OCI-LY1 (cell line): Measurements from ENCODE around the gene PDCD1.

Experiments
- H2AFZ ChIP-seq: fragments of 200-600 bp; sonication (generic), shearing (Covaris generic); 2 replicates; pipeline ENCODE4 v1.6.0; 2014; ENCODE audit warnings: antibody characterized with exemption, mild to moderate bottlenecking, low read length
- H3F3A ChIP-seq: fragments of 200-600 bp; sonication (generic), shearing (Covaris generic); 2 replicates; pipeline ENCODE4 v1.6.0; 2014; ENCODE audit warnings: mild to moderate bottlenecking, antibody characterized with exemption, low read length, moderate library complexity; ENCODE audit not compliant: insufficient read depth
- H3K27ac ChIP-seq: fragments of 200-600 bp; sonication (generic); 2 replicates; pipeline ENCODE4 v1.5.1; 2014; ENCODE audit warnings: low read length, mixed run types, mild to moderate bottlenecking, low read depth; ENCODE audit not compliant: poor library complexity, severe bottlenecking
- H3K27me3 ChIP-seq: fragments of 200-600 bp; sonication (generic); 2 replicates; pipeline ENCODE4 v1.6.0; 2014; ENCODE audit warnings: antibody characterized with exemption, mild to moderate bottlenecking, low read length, moderate library complexity; ENCODE audit not compliant: insufficient read depth
- H3K36me3 ChIP-seq: fragments of 200-600 bp; sonication (generic); 2 replicates; pipeline ENCODE4 v1.6.1; 2014; ENCODE audit warnings: mild to moderate bottlenecking, antibody characterized with exemption, low read length, moderate library complexity, mixed read lengths; ENCODE audit not compliant: insufficient read depth
- H3K4me1 ChIP-seq: fragments of 200-600 bp; sonication (generic); 2 replicates; pipeline ENCODE4 v1.5.1; 2014; ENCODE audit warnings: mild to moderate bottlenecking, low read length, moderate library complexity; ENCODE audit not compliant: insufficient read depth, severe bottlenecking
- H3K4me2 ChIP-seq: fragments of 200-600 bp; sonication (generic), shearing (Covaris generic); 2 replicates; pipeline ENCODE4 v1.6.1; 2014; ENCODE audit warnings: low read length
- H3K4me3 ChIP-seq: fragments of 200-600 bp; sonication (generic); 2 replicates; pipeline ENCODE4 v1.5.1; 2014; ENCODE audit warnings: low read length, low read depth, mild to moderate bottlenecking, mixed read lengths; ENCODE audit not compliant: poor library complexity, severe bottlenecking
- H3K79me2 ChIP-seq: fragments of 200-600 bp; shearing (Covaris generic); 2 replicates; pipeline ENCODE4 v1.6.1; 2016; ENCODE audit warnings: mixed run types, low read length, mixed read lengths; ENCODE audit not compliant: insufficient read depth
- H3K9ac ChIP-seq: fragments of 200-600 bp; sonication (generic), shearing (Covaris generic); 2 replicates; pipeline ENCODE4 v1.6.1; 2014; ENCODE audit warnings: mild to moderate bottlenecking, low read length, mixed read lengths
- H3K9me2 ChIP-seq: fragments of 200-600 bp; sonication (generic), shearing (Covaris generic); 2 replicates; pipeline ENCODE4 v1.6.1; 2014; ENCODE audit warnings: low read depth, mild to moderate bottlenecking, low read length, mixed read lengths
- H3K9me3 ChIP-seq: fragments of 200-600 bp; shearing (Covaris generic); 2 replicates; pipeline ENCODE4 v1.6.1; 2014; ENCODE audit warnings: low read length, mixed read lengths
- H4K20me1 ChIP-seq: fragments of 200-600 bp; sonication (generic), shearing (Covaris generic); 2 replicates; pipeline ENCODE4 v1.6.0; 2016; ENCODE audit warnings: mild to moderate bottlenecking, low read length; ENCODE audit not compliant: insufficient read depth
- CTCF ChIP-seq: fragments of 200-600 bp; sonication (generic), shearing (Covaris generic); IDR thresholded peaks from 2 replicates; pipeline ENCODE4 v1.5.1; 2017; ENCODE audit warnings: mild to moderate bottlenecking, antibody characterized with exemption, low read length, moderate library complexity, mixed read lengths
- EZH2 ChIP-seq: fragments of 200-600 bp; sonication (generic), shearing (Covaris generic); IDR thresholded peaks from 2 replicates; pipeline ENCODE4 v1.8.0; 2017; ENCODE audit warnings: borderline replicate concordance, mixed run types, mild to moderate bottlenecking, antibody characterized with exemption, low read length, moderate library complexity, mixed read lengths

Gene PDCD1

DNA sequence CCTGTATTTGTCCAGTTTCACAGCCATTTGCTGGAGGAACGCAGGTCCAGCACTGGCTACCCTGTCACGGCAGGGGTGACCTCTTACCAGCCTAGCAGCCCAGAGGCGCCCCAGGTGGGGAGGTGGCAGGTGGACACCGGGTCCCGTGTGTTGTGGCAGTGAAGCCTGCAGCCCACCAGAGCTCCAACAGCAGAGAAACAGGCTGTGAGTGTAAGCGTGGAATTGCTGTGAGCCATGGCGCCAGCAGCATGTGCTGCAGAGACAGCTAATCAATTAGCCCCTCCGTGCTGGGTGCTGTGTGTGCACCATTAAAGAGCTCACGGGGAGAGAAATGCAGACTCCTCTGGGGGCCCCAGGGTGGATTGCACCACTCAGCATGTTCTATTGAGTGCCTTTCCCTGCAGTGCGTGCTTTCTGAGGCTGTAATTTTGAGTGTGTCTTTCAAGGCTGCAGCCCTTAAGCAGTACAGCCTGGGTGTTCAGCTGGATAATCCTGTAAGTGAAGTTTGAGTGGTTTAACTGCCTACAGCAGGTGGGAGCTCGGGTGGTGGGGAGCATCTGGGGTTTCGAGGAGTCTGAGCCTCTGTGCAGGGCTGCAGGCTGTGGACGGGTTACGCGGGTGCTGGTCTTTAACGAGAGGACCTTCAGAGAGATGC, 26.7 kb upstream of the PDCD1 start:
- Histone ChIP-seq H3K4me1 (peaks cover 31% of the 10 kb centered on the region), H3K4me2 (no peak overlapping the region), H4K20me1 (no peaks in the 10 kb centered on the region), H2AFZ (no peak overlapping the region), H3K4me3 (no peak overlapping the region), H3K9me3 (no peaks in the 10 kb centered on the region), H3F3A (no peaks in the 10 kb centered on the region), H3K79me2 (no peaks in the 10 kb centered on the region), H3K36me3 (peaks cover 6% of the 10 kb centered on the region; the same call in 1 of the 2 replicates), H3K9me2 (no peaks in the 10 kb centered on the region), H3K27ac (no peak overlapping the region), H3K27me3 (no peaks in the 10 kb centered on the region), H3K9ac (no peak overlapping the region)
- TF ChIP-seq EZH2 (no peak), CTCF (no peak)

- TF ChIP-seq EZH2 (no peak), CTCF (no peak)
- no peak overlapping the region for H3K4me2 ChIP-seq
- no peaks in the 10 kb centered on the region for H3K27me3 ChIP-seq
- H3K36me3 ChIP-seq: peaks cover 6% of the 10 kb centered on the region; the same call in 1 of the 2 replicates
- no peak overlapping the region for H2AFZ ChIP-seq
- peaks cover 34% of the 10 kb centered on the region for H3K4me1 ChIP-seq
- no peaks in the 10 kb centered on the region for H4K20me1 ChIP-seq
- H3K27ac ChIP-seq: no peak overlapping the region
- no peaks in the 10 kb centered on the region for H3F3A ChIP-seq
- H3K9ac ChIP-seq: no peak overlapping the region
- H3K4me3 ChIP-seq: no peak overlapping the region
- H3K9me2 ChIP-seq: no peaks in the 10 kb centered on the region
- H3K79me2 ChIP-seq: no peaks in the 10 kb centered on the region
- H3K9me3 ChIP-seq: no peaks in the 10 kb centered on the region
These were observed 26.2 kb upstream of the PDCD1 start for GRCh38 chr2:241884951-241885290.

DNA sequence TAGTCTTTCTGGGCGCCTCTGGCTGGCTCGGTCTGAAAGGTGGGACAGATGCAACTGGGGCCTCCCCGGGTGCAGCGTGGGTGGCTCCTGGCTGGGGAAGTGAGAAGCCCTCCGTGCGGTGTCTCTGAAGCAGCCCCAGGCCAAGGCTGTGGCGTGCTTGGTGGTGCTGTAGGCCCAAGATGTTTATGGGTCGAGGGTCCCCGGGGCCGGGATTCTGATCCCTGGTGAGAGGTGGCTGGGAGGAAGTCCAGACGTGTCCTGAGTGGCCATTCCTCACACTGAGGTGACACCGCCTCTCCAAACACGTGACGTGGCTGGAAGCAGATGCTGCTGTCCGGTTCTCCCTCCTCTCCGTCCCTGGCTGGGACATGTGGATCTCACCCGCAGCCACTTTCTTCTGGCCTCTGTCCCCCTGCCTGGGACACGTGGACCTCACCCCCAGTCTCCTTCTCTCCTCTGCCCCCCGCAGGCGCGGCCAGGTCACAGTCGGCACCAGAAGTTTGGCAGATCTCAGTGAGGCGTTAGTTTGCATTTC, 23.5 kb upstream of the PDCD1 start:
- Histone ChIP-seq H3K36me3 (peaks cover 6% of the 10 kb centered on the region; the same call in 1 of the 2 replicates), H2AFZ (no peak overlapping the region), H3K9me3 (no peaks in the 10 kb centered on the region), H3K4me3 (peak overlapping the region; percentile 66), H3K9ac (peak overlapping the region; percentile 65), H3K9me2 (no peaks in the 10 kb centered on the region), H3K4me1 (peaks cover 34% of the 10 kb centered on the region), H3K79me2 (no peaks in the 10 kb centered on the region), H3F3A (no peaks in the 10 kb centered on the region), H3K27me3 (no peaks in the 10 kb centered on the region), H3K4me2 (peak overlapping the region; percentile 97), H4K20me1 (no peaks in the 10 kb centered on the region), H3K27ac (peak overlapping the region; percentile 75)
- TF ChIP-seq CTCF: peak; percentile 47; the same call in 1 of the 2 replicates
- no peak for TF ChIP-seq EZH2
